ENCODE results near the gene A2ML1.
"Not testable (repeated sequence)": the region's sequence is repeated elsewhere in the genome, so short reads cannot be mapped to it uniquely, and the experiment has no call there.

The A2ML1 gene

DNA sequence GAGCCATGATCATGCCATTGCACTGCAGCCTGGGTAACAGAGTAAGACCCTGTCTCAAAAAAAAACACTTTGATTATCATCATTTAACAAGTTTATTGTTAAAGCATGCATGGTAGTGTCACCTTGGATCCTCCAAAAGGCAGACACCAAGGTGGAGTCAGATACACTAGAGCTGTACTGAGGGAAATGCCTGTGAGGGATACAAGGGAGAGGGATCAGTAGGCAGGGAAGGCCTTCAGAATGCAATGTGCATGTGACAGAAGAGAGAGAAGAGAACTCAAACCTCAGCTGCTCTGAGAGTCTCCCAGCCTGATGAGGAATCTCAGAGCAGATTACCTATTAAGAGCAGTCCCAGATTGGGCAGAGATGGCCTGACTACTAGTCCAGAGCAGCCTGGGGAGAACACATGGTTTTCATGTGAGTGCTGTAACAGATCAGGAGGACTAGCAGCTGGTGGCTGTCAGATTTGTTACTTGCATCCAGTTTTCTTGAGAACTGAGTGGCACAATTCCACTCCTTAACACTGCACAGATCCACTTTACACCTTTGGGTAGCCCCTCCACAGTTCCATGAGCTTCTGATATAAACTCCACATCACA lies 38.0 kb upstream of the A2ML1 start:
- peaks cover 10% of the 10 kb centered on the region for H3K36me3 ChIP-seq (ENCODE audit: control insufficient read depth, low read length)
- no peak overlapping the region for H3K4me2 ChIP-seq (ENCODE audit: low read length)
- H3K4me1 ChIP-seq (ENCODE audit: control insufficient read depth, low read length) = no peaks in the 10 kb centered on the region
- H3K27me3 ChIP-seq (ENCODE audit: control insufficient read depth, low read length) = no peaks in the 10 kb centered on the region
- no peak overlapping the region for H3K4me3 ChIP-seq (ENCODE audit: low read length)
- no peak for TF ChIP-seq EZH2phosphoT487 (IDR thresholded peaks at IDR 0.05; ENCODE audit: borderline replicate concordance, low read length)
- TF ChIP-seq, protein P1, sequence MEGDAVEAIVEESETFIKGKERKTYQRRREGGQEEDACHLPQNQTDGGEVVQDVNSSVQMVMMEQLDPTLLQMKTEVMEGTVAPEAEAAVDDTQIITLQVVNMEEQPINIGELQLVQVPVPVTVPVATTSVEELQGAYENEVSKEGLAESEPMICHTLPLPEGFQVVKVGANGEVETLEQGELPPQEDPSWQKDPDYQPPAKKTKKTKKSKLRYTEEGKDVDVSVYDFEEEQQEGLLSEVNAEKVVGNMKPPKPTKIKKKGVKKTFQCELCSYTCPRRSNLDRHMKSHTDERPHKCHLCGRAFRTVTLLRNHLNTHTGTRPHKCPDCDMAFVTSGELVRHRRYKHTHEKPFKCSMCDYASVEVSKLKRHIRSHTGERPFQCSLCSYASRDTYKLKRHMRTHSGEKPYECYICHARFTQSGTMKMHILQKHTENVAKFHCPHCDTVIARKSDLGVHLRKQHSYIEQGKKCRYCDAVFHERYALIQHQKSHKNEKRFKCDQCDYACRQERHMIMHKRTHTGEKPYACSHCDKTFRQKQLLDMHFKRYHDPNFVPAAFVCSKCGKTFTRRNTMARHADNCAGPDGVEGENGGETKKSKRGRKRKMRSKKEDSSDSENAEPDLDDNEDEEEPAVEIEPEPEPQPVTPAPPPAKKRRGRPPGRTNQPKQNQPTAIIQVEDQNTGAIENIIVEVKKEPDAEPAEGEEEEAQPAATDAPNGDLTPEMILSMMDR (IDR thresholded peaks at IDR 0.05; ENCODE audit: low read depth, low read length, poor library complexity, severe bottlenecking) = no peak
- H3K27ac ChIP-seq (ENCODE audit: low read depth, low read length) = no peak overlapping the region
- peaks cover 4% of the 10 kb centered on the region; the same call in 1 of the 2 replicates for H3F3A ChIP-seq (ENCODE audit: control insufficient read depth, insufficient read depth)
- H3K79me2 ChIP-seq (ENCODE audit: control insufficient read depth, low read length) = no peaks in the 10 kb centered on the region
- H3K9me3 ChIP-seq (ENCODE audit: control insufficient read depth, insufficient read depth, low read length) = no peaks in the 10 kb centered on the region
- no peaks in the 10 kb centered on the region for H3K9me2 ChIP-seq (replicated peaks; ENCODE audit: control insufficient read depth, low read length)
- H4K20me1 ChIP-seq (ENCODE audit: control insufficient read depth, insufficient read depth, low read depth, low read length) = no peaks in the 10 kb centered on the region

DNA sequence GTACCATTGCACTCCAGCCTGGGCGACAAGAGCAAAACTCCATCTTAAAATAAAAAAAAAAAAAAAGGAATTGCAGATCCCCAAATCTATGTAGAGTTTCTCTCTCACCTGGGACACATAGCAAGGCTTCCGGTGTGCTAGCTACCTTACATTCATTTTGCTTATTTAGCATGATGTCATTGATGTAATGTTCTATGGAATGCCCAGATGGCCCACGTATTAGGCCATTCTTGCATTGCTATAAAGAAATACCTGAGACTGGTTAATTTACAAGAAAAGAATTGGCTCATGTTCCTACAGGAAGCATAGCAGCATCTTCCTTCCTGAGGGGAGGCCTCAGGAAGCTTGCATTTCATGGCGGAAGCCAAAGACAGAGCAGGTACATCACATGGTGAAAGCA lies 36.9 kb upstream of the A2ML1 start:
- Histone ChIP-seq H3K4me1 (ENCODE audit: control insufficient read depth, low read length) (no peaks in the 10 kb centered on the region), H3F3A (ENCODE audit: control insufficient read depth, insufficient read depth) (peaks cover 4% of the 10 kb centered on the region; the same call in 1 of the 2 replicates), H3K9me2 (replicated peaks; ENCODE audit: control insufficient read depth, low read length) (no peaks in the 10 kb centered on the region), H3K36me3 (ENCODE audit: control insufficient read depth, low read length) (peaks cover 10% of the 10 kb centered on the region), H3K9me3 (ENCODE audit: control insufficient read depth, insufficient read depth, low read length) (no peaks in the 10 kb centered on the region), H3K27ac (ENCODE audit: low read depth, low read length) (no peak overlapping the region), H4K20me1 (ENCODE audit: control insufficient read depth, insufficient read depth, low read depth, low read length) (no peaks in the 10 kb centered on the region), H3K4me2 (ENCODE audit: low read length) (no peak overlapping the region), H3K4me3 (ENCODE audit: low read length) (no peak overlapping the region), H3K79me2 (ENCODE audit: control insufficient read depth, low read length) (no peaks in the 10 kb centered on the region), H3K27me3 (ENCODE audit: control insufficient read depth, low read length) (no peaks in the 10 kb centered on the region)
- no peak for TF ChIP-seq EZH2phosphoT487 (IDR thresholded peaks at IDR 0.05; ENCODE audit: borderline replicate concordance, low read length)
- TF ChIP-seq, protein P1 (IDR thresholded peaks at IDR 0.05; ENCODE audit: low read depth, low read length, poor library complexity, severe bottlenecking) = no peak

DNA sequence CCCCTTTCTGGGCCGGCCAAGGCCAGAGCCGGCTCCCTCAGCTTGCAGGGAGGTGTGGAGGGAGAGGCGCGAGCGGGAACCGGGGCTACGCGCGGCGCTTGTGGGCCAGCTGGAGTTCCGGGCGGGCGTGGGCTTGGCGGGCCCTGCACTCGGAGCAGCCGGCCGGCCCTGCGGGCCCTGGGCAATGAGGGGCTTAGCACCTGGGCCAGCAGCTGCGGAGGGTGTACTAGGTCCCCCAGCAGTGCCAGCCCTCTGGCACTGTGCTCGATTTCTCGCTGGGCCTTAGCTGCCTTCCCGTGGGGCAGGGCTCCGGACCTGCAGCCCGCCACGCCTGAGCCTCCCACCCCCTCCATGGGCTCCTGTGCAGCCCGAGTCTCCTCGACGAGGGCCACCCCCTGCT lies 35.2 kb upstream of the A2ML1 start:
- not testable (repeated sequence) for H3K4me3 ChIP-seq (ENCODE audit: low read length); H3F3A ChIP-seq (ENCODE audit: control insufficient read depth, insufficient read depth); H3K9me2 ChIP-seq (replicated peaks; ENCODE audit: control insufficient read depth, low read length); H3K4me2 ChIP-seq (ENCODE audit: low read length); H3K4me1 ChIP-seq (ENCODE audit: control insufficient read depth, low read length); H3K27ac ChIP-seq (ENCODE audit: low read depth, low read length); H3K36me3 ChIP-seq (ENCODE audit: control insufficient read depth, low read length); H4K20me1 ChIP-seq (ENCODE audit: control insufficient read depth, insufficient read depth, low read depth, low read length); H3K9me3 ChIP-seq (ENCODE audit: control insufficient read depth, insufficient read depth, low read length); H3K27me3 ChIP-seq (ENCODE audit: control insufficient read depth, low read length); H3K79me2 ChIP-seq (ENCODE audit: control insufficient read depth, low read length)

DNA sequence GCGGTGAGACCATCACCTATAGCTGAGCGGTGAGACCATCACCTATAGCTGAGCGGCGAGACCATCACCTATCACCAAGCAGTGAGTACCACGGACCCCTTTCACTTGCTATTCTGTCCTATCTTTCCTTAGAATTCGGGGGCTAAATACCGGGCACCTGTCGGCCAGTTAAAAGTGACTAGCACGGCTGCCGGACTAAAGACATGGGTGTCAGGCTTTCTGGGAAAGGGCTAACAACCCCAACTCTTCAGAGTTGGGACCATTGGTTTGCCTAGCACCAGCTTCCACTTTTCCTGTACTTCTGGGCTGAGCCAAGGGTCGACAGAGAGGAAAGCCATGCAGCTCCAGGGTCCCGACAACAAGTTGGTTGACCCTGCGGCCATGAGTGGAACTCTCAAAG lies 33.7 kb upstream of the A2ML1 start:
- H3K4me3 ChIP-seq (ENCODE audit: low read length); H3F3A ChIP-seq (ENCODE audit: control insufficient read depth, insufficient read depth); H3K36me3 ChIP-seq (ENCODE audit: control insufficient read depth, low read length): not testable (repeated sequence)

DNA sequence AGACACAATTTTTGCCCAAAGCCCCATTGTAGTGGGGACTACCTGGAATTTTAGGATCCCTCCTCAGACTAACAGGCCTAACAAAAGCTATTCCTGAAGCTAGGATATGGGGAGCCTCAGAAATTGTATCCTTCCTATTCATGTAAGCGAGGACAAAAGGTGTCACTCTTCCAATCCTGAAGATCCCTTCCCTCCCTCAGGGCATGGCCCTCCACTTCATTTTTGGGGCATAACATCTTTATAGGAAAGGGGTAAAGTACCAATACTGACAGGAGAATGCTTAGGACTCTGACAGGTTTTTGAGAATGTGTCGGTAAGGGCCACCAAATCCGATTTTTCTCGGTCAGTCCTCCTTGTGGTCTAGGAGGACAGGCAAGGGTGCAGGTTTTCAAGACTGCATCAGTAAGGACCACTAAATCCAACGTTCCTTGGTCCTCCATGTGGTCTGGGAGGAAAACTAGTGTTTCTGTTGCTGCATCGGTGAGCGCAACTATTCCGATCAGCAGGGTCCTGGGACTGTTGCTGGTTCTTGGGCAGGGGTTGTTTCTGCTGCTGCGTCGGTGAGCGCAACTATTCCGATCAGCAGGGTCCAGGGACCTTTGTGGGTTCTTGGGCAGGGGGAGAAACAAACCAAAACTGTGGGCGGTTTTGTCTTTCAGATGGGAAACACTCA lies 32.9 kb upstream of the A2ML1 start:
- not testable (repeated sequence) for H3K27ac ChIP-seq (ENCODE audit: low read depth, low read length)

More for the DNA sequence above, 33.7 kb upstream of the A2ML1 start:
- H3K27ac ChIP-seq (ENCODE audit: low read depth, low read length); H3K9me2 ChIP-seq (replicated peaks; ENCODE audit: control insufficient read depth, low read length); H4K20me1 ChIP-seq (ENCODE audit: control insufficient read depth, insufficient read depth, low read depth, low read length); H3K4me1 ChIP-seq (ENCODE audit: control insufficient read depth, low read length); H3K4me2 ChIP-seq (ENCODE audit: low read length); H3K79me2 ChIP-seq (ENCODE audit: control insufficient read depth, low read length); H3K27me3 ChIP-seq (ENCODE audit: control insufficient read depth, low read length); H3K9me3 ChIP-seq (ENCODE audit: control insufficient read depth, insufficient read depth, low read length): not testable (repeated sequence)

DNA sequence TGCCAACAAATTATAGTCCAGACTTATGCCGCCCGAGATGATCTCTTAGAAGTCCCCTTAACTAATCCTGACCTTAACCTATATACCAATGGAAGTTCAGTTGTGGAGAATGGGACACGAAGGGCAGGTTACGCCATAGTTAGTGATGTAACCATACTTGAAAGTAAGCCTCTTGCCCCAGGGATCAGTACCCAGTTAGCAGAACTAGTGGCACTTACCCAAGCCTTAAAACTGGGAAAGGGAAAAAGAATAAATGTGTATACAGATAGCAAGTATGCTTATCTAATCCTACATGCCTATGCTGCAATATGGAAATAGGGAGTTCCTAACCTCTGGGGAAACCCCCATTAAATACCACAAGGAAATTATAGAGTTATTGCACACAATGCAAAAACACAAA lies 29.2 kb upstream of the A2ML1 start:
- not testable (repeated sequence) for H3K36me3 ChIP-seq (ENCODE audit: control insufficient read depth, low read length); H3K4me3 ChIP-seq (ENCODE audit: low read length); H3K27me3 ChIP-seq (ENCODE audit: control insufficient read depth, low read length); H3K27ac ChIP-seq (ENCODE audit: low read depth, low read length); H3K9me2 ChIP-seq (replicated peaks; ENCODE audit: control insufficient read depth, low read length); H3K4me1 ChIP-seq (ENCODE audit: control insufficient read depth, low read length); H4K20me1 ChIP-seq (ENCODE audit: control insufficient read depth, insufficient read depth, low read depth, low read length); H3F3A ChIP-seq (ENCODE audit: control insufficient read depth, insufficient read depth); H3K79me2 ChIP-seq (ENCODE audit: control insufficient read depth, low read length); H3K4me2 ChIP-seq (ENCODE audit: low read length); H3K9me3 ChIP-seq (ENCODE audit: control insufficient read depth, insufficient read depth, low read length)

More for the DNA sequence above, 32.9 kb upstream of the A2ML1 start:
- not testable (repeated sequence) for H3K4me2 ChIP-seq (ENCODE audit: low read length); H3K4me1 ChIP-seq (ENCODE audit: control insufficient read depth, low read length); H3K9me2 ChIP-seq (replicated peaks; ENCODE audit: control insufficient read depth, low read length); H3K9me3 ChIP-seq (ENCODE audit: control insufficient read depth, insufficient read depth, low read length); H3K36me3 ChIP-seq (ENCODE audit: control insufficient read depth, low read length); H3K79me2 ChIP-seq (ENCODE audit: control insufficient read depth, low read length); H3K27me3 ChIP-seq (ENCODE audit: control insufficient read depth, low read length); H3K4me3 ChIP-seq (ENCODE audit: low read length); H4K20me1 ChIP-seq (ENCODE audit: control insufficient read depth, insufficient read depth, low read depth, low read length); H3F3A ChIP-seq (ENCODE audit: control insufficient read depth, insufficient read depth)
